Fibroblast of lung (primary cell): ENCODE measurements around the gene RAB18.
A peak's percentile ranks its signal among the peaks of the same experiment; 100 is the strongest.

Experiments
- EZH2 ChIP-seq: IDR thresholded peaks from 2 replicates; pipeline ENCODE4 v1.5.1; 2012; ENCODE audit warnings: low read length, control low read depth, mild to moderate bottlenecking; ENCODE audit errors: missing control alignments
- TF ChIP-seq, protein P1 (sequence below), 2 donors: IDR thresholded peaks in 1 of 2; conservative IDR thresholded peaks in 1 of 2; 1 replicate in 1 of 2; 2 replicates in 1 of 2; pipeline ENCODE4 v1.5.1; 2011 to 2012; ENCODE audit warnings: low read length in 2 of 2, control low read depth in 1 of 2, inconsistent platforms in 1 of 2, low read depth in 1 of 2, mild to moderate bottlenecking in 1 of 2

DNA sequence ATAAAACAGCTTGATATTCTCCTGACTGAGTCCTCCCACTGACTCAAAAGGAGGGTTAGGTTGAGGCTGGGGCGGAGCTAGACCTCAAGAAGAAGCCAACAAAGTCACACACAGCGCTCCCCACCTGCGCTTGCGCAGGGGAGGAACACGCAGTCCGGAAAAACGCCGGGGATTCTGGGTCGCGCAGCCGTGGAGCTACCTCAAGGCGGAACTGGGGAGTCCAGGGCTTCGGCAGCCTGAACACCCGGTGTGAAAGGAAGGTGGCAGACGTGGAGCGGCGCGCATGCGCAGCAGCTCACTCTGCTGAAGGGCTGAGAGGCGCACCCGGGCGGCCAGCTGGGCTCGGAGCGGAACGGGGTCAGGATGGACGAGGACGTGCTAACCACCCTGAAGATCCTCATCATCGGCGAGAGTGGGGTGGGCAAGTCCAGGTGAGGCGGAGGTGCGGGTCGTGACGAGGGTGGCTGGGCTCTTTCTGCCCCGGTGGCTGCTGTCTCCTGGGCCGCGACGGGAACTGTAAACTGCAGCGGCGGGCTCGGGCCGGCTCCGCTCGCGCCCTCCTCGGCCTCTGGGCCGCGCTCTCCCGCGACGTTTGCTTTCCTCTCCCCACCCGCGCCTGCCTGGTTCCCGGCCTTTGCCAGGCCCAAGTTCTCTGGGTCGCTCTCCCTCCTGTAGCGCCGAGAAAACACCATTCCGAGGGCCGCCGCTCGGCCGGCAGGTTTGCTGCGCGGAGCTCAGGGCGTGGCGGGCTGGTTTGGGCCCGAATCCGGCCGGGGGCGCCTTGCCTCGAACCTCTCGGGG is at the start of gene RAB18:
- TF ChIP-seq, protein P1, sequence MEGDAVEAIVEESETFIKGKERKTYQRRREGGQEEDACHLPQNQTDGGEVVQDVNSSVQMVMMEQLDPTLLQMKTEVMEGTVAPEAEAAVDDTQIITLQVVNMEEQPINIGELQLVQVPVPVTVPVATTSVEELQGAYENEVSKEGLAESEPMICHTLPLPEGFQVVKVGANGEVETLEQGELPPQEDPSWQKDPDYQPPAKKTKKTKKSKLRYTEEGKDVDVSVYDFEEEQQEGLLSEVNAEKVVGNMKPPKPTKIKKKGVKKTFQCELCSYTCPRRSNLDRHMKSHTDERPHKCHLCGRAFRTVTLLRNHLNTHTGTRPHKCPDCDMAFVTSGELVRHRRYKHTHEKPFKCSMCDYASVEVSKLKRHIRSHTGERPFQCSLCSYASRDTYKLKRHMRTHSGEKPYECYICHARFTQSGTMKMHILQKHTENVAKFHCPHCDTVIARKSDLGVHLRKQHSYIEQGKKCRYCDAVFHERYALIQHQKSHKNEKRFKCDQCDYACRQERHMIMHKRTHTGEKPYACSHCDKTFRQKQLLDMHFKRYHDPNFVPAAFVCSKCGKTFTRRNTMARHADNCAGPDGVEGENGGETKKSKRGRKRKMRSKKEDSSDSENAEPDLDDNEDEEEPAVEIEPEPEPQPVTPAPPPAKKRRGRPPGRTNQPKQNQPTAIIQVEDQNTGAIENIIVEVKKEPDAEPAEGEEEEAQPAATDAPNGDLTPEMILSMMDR (conservative IDR thresholded peaks at IDR 0.05 in 1 of 2, IDR thresholded peaks at IDR 0.05 in 1 of 2; ENCODE audit: low read depth in 1 of 2, low read length in 2 of 2) = peak in 1 of 2 donors; percentile 5
- no peak for TF ChIP-seq EZH2
